DMS79 treated with DMSO at 0.1 percent for 48 hours (cell line): ENCODE results near the gene LCMT2.

Experiments
- DNase-seq: peaks from one replicate; lab custom pipeline; 2025; lab: John Stamatoyannopoulos, UW

LCMT2 gene

GRCh38 chr15:43274136-43274535 is 56.2 kb downstream of the LCMT2 start:
- DNase-seq, result no peak
